Measurements from ENCODE around the gene USP46. TPM values are rescaled to one million over a fixed set of nuclear protein-coding genes. Genes with fewer than 3 reads are reported as not detected.

USP46 gene
- total RNA-seq, 1 donor from 2014 or later, result 27.3 TPM

- no peak overlapping the region for H3K27ac Mint-ChIP-seq (ENCODE audit: unreplicated experiment)
- DNase-seq (ENCODE audit: low spot score), result no peak
- H3K4me1 Mint-ChIP-seq (ENCODE audit: low read depth), result no peaks in the 10 kb centered on the region
- no peaks in the 10 kb centered on the region for H3K27me3 Mint-ChIP-seq (ENCODE audit: low read depth)
- H3K9me3 Mint-ChIP-seq (ENCODE audit: low read depth), result no peaks in the 10 kb centered on the region
- no peaks in the 10 kb centered on the region for H3K36me3 Mint-ChIP-seq (ENCODE audit: low read depth)
- TF ChIP-seq CTCF (IDR thresholded peaks at IDR 0.05), result no peak
- no peak overlapping the region for H3K4me3 Mint-ChIP-seq (ENCODE audit: unreplicated experiment)
Observed at GRCh38 chr4:52680381-52680780, 21.3 kb upstream of the USP46 start.

- Mint-ChIP-seq H3K9me3 (ENCODE audit: low read depth) (no peaks in the 10 kb centered on the region), H3K27ac (ENCODE audit: unreplicated experiment) (no peak overlapping the region), H3K36me3 (ENCODE audit: low read depth) (no peaks in the 10 kb centered on the region), H3K4me1 (ENCODE audit: low read depth) (no peaks in the 10 kb centered on the region), H3K4me3 (ENCODE audit: unreplicated experiment) (no peak overlapping the region), H3K27me3 (ENCODE audit: low read depth) (no peaks in the 10 kb centered on the region)
- TF ChIP-seq CTCF (IDR thresholded peaks at IDR 0.05), result no peak
- no peak for DNase-seq (ENCODE audit: low spot score)
Observed at GRCh38 chr4:52676536-52676935, 17.4 kb upstream of the USP46 start.

GRCh38 chr4:52675111-52675510, 16.0 kb upstream of the USP46 start:
- H3K27ac Mint-ChIP-seq (ENCODE audit: unreplicated experiment), result no peak overlapping the region
- no peak for DNase-seq (ENCODE audit: low spot score)
- no peak for TF ChIP-seq CTCF (IDR thresholded peaks at IDR 0.05)
- H3K4me1 Mint-ChIP-seq (ENCODE audit: low read depth), result no peaks in the 10 kb centered on the region
- no peaks in the 10 kb centered on the region for H3K9me3 Mint-ChIP-seq (ENCODE audit: low read depth)
- no peak overlapping the region for H3K4me3 Mint-ChIP-seq (ENCODE audit: unreplicated experiment)
- H3K27me3 Mint-ChIP-seq (ENCODE audit: low read depth), result no peaks in the 10 kb centered on the region
- no peaks in the 10 kb centered on the region for H3K36me3 Mint-ChIP-seq (ENCODE audit: low read depth)

GRCh38 chr4:52670739-52671138, 11.6 kb upstream of the USP46 start:
- Mint-ChIP-seq H3K4me1 (ENCODE audit: low read depth) (no peaks in the 10 kb centered on the region), H3K9me3 (ENCODE audit: low read depth) (no peaks in the 10 kb centered on the region), H3K27ac (ENCODE audit: unreplicated experiment) (no peak overlapping the region), H3K4me3 (ENCODE audit: unreplicated experiment) (no peak overlapping the region), H3K27me3 (ENCODE audit: low read depth) (no peaks in the 10 kb centered on the region), H3K36me3 (ENCODE audit: low read depth) (no peaks in the 10 kb centered on the region)
- TF ChIP-seq CTCF (IDR thresholded peaks at IDR 0.05), result no peak
- no peak for DNase-seq (ENCODE audit: low spot score)

- TF ChIP-seq CTCF (IDR thresholded peaks at IDR 0.05), result no peak
- no peak for DNase-seq (ENCODE audit: low spot score)
- no peaks in the 10 kb centered on the region for H3K36me3 Mint-ChIP-seq (ENCODE audit: low read depth)
- H3K27ac Mint-ChIP-seq (ENCODE audit: unreplicated experiment), result no peak overlapping the region
- no peak overlapping the region for H3K4me3 Mint-ChIP-seq (ENCODE audit: unreplicated experiment)
- H3K27me3 Mint-ChIP-seq (ENCODE audit: low read depth), result peaks cover 1% of the 10 kb centered on the region
- H3K9me3 Mint-ChIP-seq (ENCODE audit: low read depth), result no peaks in the 10 kb centered on the region
- H3K4me1 Mint-ChIP-seq (ENCODE audit: low read depth), result no peaks in the 10 kb centered on the region
Observed at GRCh38 chr4:52670121-52670520, 11.0 kb upstream of the USP46 start.
